ENCODE results near the gene MAST4.
"Not testable (repeated sequence)": the region's sequence is repeated elsewhere in the genome, so short reads cannot be mapped to it uniquely, and the experiment has no call there.

Gene MAST4

DNA sequence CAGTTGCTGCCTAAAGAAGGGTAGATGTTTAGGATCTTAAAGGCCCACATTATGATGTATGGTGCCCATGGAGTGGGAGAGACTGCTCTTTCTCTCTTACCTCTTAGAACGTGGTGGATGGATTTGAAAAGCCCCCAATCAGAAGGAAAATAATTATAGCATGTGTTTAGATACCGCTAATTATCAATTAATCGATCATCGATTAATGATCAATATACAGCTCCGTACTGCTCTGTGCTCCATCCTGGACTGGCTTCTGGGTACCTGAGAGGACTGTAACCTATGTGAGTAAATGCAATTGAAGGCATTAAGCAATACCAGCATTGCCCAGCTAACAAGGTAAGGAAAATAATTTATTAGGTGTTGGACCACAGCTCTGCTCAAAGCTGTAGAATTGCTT is 149.1 kb downstream of the MAST4 start:
- no peak overlapping the region for H3K4me3 ChIP-seq (ENCODE audit: insufficient read depth, low read depth, low read length, poor library complexity, severe bottlenecking)
- no peaks in the 10 kb centered on the region for H3K9me3 ChIP-seq (ENCODE audit: control insufficient read depth, low read length)
- no peaks in the 10 kb centered on the region for H3K27me3 ChIP-seq (replicated peaks; ENCODE audit: control insufficient read depth, insufficient read depth, low read length, poor library complexity, severe bottlenecking)
- H3K27ac ChIP-seq (ENCODE audit: insufficient read depth, low read length, poor library complexity, severe bottlenecking): no peak overlapping the region
- no peak for DNase-seq
- H3K4me1 ChIP-seq (ENCODE audit: control insufficient read depth, insufficient read depth, low read length, poor library complexity, severe bottlenecking): no peaks in the 10 kb centered on the region
- no peaks in the 10 kb centered on the region for H3K36me3 ChIP-seq (ENCODE audit: control insufficient read depth, insufficient read depth, low read length)

DNA sequence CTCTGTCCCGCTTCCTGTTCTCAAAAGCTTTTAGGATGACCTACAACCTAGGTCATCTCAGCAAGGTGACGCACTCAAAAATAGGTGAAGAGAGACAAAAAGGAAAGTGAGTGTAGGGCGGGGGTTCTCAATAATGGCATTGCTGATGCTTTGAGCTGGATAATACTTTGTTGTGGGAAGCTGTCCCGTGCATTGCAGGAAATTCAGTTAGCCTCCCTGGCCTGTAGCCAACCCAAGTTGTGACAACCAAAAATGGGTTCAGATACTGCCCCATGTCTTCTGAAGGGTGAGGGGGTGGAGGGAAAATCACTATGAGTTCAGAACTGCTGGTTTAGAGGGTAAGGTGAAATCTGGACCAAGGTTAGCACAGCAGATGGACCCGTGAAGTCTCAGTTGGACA is 151.4 kb downstream of the MAST4 start:
- no peaks in the 10 kb centered on the region for H3K9me3 ChIP-seq (ENCODE audit: control insufficient read depth, low read length)
- H3K27me3 ChIP-seq (replicated peaks; ENCODE audit: control insufficient read depth, insufficient read depth, low read length, poor library complexity, severe bottlenecking): no peaks in the 10 kb centered on the region
- H3K4me3 ChIP-seq (ENCODE audit: insufficient read depth, low read depth, low read length, poor library complexity, severe bottlenecking): no peak overlapping the region
- H3K36me3 ChIP-seq (ENCODE audit: control insufficient read depth, insufficient read depth, low read length): no peaks in the 10 kb centered on the region
- H3K4me1 ChIP-seq (ENCODE audit: control insufficient read depth, insufficient read depth, low read length, poor library complexity, severe bottlenecking): no peaks in the 10 kb centered on the region
- no peak for DNase-seq
- no peak overlapping the region for H3K27ac ChIP-seq (ENCODE audit: insufficient read depth, low read length, poor library complexity, severe bottlenecking)

DNA sequence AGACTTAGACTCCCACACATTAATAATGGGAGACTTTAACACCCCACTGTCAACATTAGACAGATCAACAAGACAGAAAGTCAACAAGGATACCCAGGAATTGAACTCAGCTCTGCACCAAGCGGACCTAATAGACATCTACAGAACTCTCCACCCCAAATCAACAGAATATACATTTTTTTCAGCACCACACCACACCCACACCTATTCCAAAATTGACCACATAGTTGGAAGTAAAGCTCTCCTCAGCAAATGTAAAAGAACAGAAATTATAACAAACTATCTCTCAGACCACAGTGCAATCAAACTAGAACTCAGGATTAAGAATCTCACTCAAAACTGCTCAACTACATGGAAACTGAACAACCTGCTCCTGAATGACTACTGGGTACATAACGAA is 156.5 kb downstream of the MAST4 start:
- H3K4me3 ChIP-seq (ENCODE audit: insufficient read depth, low read depth, low read length, poor library complexity, severe bottlenecking); H3K27ac ChIP-seq (ENCODE audit: insufficient read depth, low read length, poor library complexity, severe bottlenecking); H3K9me3 ChIP-seq (ENCODE audit: control insufficient read depth, low read length); H3K27me3 ChIP-seq (replicated peaks; ENCODE audit: control insufficient read depth, insufficient read depth, low read length, poor library complexity, severe bottlenecking); H3K36me3 ChIP-seq (ENCODE audit: control insufficient read depth, insufficient read depth, low read length); H3K4me1 ChIP-seq (ENCODE audit: control insufficient read depth, insufficient read depth, low read length, poor library complexity, severe bottlenecking); DNase-seq: not testable (repeated sequence)

GRCh38 chr5:66757219-66757833 is 161.1 kb downstream of the MAST4 start:
- Histone ChIP-seq H3K27ac (ENCODE audit: insufficient read depth, low read length, poor library complexity, severe bottlenecking) (no peak overlapping the region), H3K27me3 (replicated peaks; ENCODE audit: control insufficient read depth, insufficient read depth, low read length, poor library complexity, severe bottlenecking) (no peaks in the 10 kb centered on the region), H3K4me1 (ENCODE audit: control insufficient read depth, insufficient read depth, low read length, poor library complexity, severe bottlenecking) (no peaks in the 10 kb centered on the region), H3K9me3 (ENCODE audit: control insufficient read depth, low read length) (no peaks in the 10 kb centered on the region), H3K36me3 (ENCODE audit: control insufficient read depth, insufficient read depth, low read length) (no peaks in the 10 kb centered on the region), H3K4me3 (ENCODE audit: insufficient read depth, low read depth, low read length, poor library complexity, severe bottlenecking) (no peak overlapping the region)
- no peak for DNase-seq

- Histone ChIP-seq H3K9me3 (ENCODE audit: control insufficient read depth, low read length) (no peaks in the 10 kb centered on the region), H3K4me1 (ENCODE audit: control insufficient read depth, insufficient read depth, low read length, poor library complexity, severe bottlenecking) (no peaks in the 10 kb centered on the region), H3K36me3 (ENCODE audit: control insufficient read depth, insufficient read depth, low read length) (no peaks in the 10 kb centered on the region), H3K27me3 (replicated peaks; ENCODE audit: control insufficient read depth, insufficient read depth, low read length, poor library complexity, severe bottlenecking) (no peaks in the 10 kb centered on the region), H3K4me3 (ENCODE audit: insufficient read depth, low read depth, low read length, poor library complexity, severe bottlenecking) (no peak overlapping the region), H3K27ac (ENCODE audit: insufficient read depth, low read length, poor library complexity, severe bottlenecking) (no peak overlapping the region)
- DNase-seq: no peak
These were observed 161.7 kb downstream of the MAST4 start for GRCh38 chr5:66757834-66758371.

GRCh38 chr5:66769030-66769733 is 173.0 kb downstream of the MAST4 start:
- Histone ChIP-seq H3K9me3 (ENCODE audit: control insufficient read depth, low read length) (no peaks in the 10 kb centered on the region), H3K4me3 (ENCODE audit: insufficient read depth, low read depth, low read length, poor library complexity, severe bottlenecking) (no peak overlapping the region), H3K36me3 (ENCODE audit: control insufficient read depth, insufficient read depth, low read length) (no peaks in the 10 kb centered on the region), H3K27ac (ENCODE audit: insufficient read depth, low read length, poor library complexity, severe bottlenecking) (no peak overlapping the region), H3K27me3 (replicated peaks; ENCODE audit: control insufficient read depth, insufficient read depth, low read length, poor library complexity, severe bottlenecking) (no peaks in the 10 kb centered on the region), H3K4me1 (ENCODE audit: control insufficient read depth, insufficient read depth, low read length, poor library complexity, severe bottlenecking) (no peaks in the 10 kb centered on the region)
- no peak for DNase-seq

- no peaks in the 10 kb centered on the region for H3K36me3 ChIP-seq (ENCODE audit: control insufficient read depth, insufficient read depth, low read length)
- H3K4me1 ChIP-seq (ENCODE audit: control insufficient read depth, insufficient read depth, low read length, poor library complexity, severe bottlenecking): no peaks in the 10 kb centered on the region
- DNase-seq: no peak
- H3K27ac ChIP-seq (ENCODE audit: insufficient read depth, low read length, poor library complexity, severe bottlenecking): no peak overlapping the region
- no peaks in the 10 kb centered on the region for H3K9me3 ChIP-seq (ENCODE audit: control insufficient read depth, low read length)
- no peaks in the 10 kb centered on the region for H3K27me3 ChIP-seq (replicated peaks; ENCODE audit: control insufficient read depth, insufficient read depth, low read length, poor library complexity, severe bottlenecking)
- H3K4me3 ChIP-seq (ENCODE audit: insufficient read depth, low read depth, low read length, poor library complexity, severe bottlenecking): no peak overlapping the region
These were observed 173.8 kb downstream of the MAST4 start for GRCh38 chr5:66769839-66770617.

GRCh38 chr5:66777868-66778267 is 181.7 kb downstream of the MAST4 start:
- Histone ChIP-seq H3K27ac (ENCODE audit: insufficient read depth, low read length, poor library complexity, severe bottlenecking) (no peak overlapping the region), H3K4me3 (ENCODE audit: insufficient read depth, low read depth, low read length, poor library complexity, severe bottlenecking) (no peak overlapping the region), H3K27me3 (replicated peaks; ENCODE audit: control insufficient read depth, insufficient read depth, low read length, poor library complexity, severe bottlenecking) (no peaks in the 10 kb centered on the region), H3K4me1 (ENCODE audit: control insufficient read depth, insufficient read depth, low read length, poor library complexity, severe bottlenecking) (no peaks in the 10 kb centered on the region), H3K9me3 (ENCODE audit: control insufficient read depth, low read length) (no peaks in the 10 kb centered on the region), H3K36me3 (ENCODE audit: control insufficient read depth, insufficient read depth, low read length) (no peaks in the 10 kb centered on the region)
- DNase-seq: no peak

DNA sequence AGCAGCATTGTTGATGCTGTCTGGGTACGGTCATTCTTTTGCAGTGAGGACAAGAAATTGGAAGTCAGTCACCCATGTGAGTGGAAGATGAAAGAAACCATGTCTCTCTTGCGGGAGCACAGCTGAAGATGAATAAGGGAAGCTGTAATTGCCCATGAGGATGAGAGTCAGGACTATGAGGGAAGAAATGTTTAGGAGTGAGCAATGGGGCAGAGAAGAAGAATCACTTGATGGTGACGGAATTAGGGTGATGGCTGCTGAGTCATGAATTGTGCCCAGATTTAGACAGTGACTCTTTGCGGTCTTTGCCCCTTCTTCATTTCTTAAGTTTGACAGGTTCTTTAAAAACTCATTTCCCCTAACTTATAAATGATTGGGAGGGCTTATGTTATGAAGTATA is 183.3 kb downstream of the MAST4 start:
- H3K27me3 ChIP-seq (replicated peaks; ENCODE audit: control insufficient read depth, insufficient read depth, low read length, poor library complexity, severe bottlenecking): no peaks in the 10 kb centered on the region
- H3K4me1 ChIP-seq (ENCODE audit: control insufficient read depth, insufficient read depth, low read length, poor library complexity, severe bottlenecking): no peaks in the 10 kb centered on the region
- H3K9me3 ChIP-seq (ENCODE audit: control insufficient read depth, low read length): no peaks in the 10 kb centered on the region
- no peaks in the 10 kb centered on the region for H3K36me3 ChIP-seq (ENCODE audit: control insufficient read depth, insufficient read depth, low read length)
- DNase-seq: no peak
- no peak overlapping the region for H3K4me3 ChIP-seq (ENCODE audit: insufficient read depth, low read depth, low read length, poor library complexity, severe bottlenecking)
- H3K27ac ChIP-seq (ENCODE audit: insufficient read depth, low read length, poor library complexity, severe bottlenecking): no peak overlapping the region

DNA sequence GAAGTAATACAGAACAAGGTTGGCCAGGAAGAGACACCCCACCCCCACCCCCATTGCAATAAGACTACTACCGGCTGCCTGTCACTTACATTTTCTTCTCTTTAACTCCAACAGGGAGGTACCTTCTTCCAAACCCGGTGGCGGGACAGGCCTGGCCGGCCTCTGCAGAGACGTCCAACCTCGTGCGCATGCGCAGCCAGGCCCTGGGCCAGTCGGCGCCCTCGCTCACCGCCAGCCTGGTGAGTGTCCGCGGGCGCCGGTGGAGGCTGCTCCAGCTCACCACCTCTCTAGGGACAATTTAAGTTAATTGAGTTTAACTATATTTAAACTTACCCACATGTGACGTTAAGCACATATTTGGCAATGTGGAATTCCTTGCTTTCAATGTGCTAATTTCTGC is 192.4 kb downstream of the MAST4 start:
- no peaks in the 10 kb centered on the region for H3K9me3 ChIP-seq (ENCODE audit: control insufficient read depth, low read length)
- no peak overlapping the region for H3K4me3 ChIP-seq (ENCODE audit: insufficient read depth, low read depth, low read length, poor library complexity, severe bottlenecking)
- no peak for DNase-seq
- H3K27ac ChIP-seq (ENCODE audit: insufficient read depth, low read length, poor library complexity, severe bottlenecking): no peak overlapping the region
- peaks cover 3% of the 10 kb centered on the region for H3K27me3 ChIP-seq (replicated peaks; ENCODE audit: control insufficient read depth, insufficient read depth, low read length, poor library complexity, severe bottlenecking)
- H3K36me3 ChIP-seq (ENCODE audit: control insufficient read depth, insufficient read depth, low read length): no peaks in the 10 kb centered on the region
- H3K4me1 ChIP-seq (ENCODE audit: control insufficient read depth, insufficient read depth, low read length, poor library complexity, severe bottlenecking): no peaks in the 10 kb centered on the region
